HG03442 (cell line): ENCODE data around the gene TBX2.
"Not testable (repeated sequence)": the region's sequence is repeated elsewhere in the genome, so short reads cannot be mapped to it uniquely, and the experiment has no call there.

ENCODE experiments used
- ATAC-seq: cut with Tn5 transposase; IDR thresholded peaks from one replicate; pipeline ENCODE4 v1.9.1; 2021; ENCODE audit warnings: mild to moderate bottlenecking, moderate library complexity; ENCODE audit not compliant: unreplicated experiment

Gene TBX2

GRCh38 chr17:61425682-61426481 is 26.2 kb downstream of the TBX2 start:
- ATAC-seq: no peak

GRCh38 chr17:61426482-61427304 is 27.1 kb downstream of the TBX2 start:
- ATAC-seq: no peak

- ATAC-seq: no peak
Observed at GRCh38 chr17:61427567-61427966, 27.9 kb downstream of the TBX2 start.

- ATAC-seq: no peak
Observed at GRCh38 chr17:61429274-61429673, 29.6 kb downstream of the TBX2 start.

GRCh38 chr17:61429831-61430230 is 30.2 kb downstream of the TBX2 start:
- not testable (repeated sequence) for ATAC-seq

GRCh38 chr17:61431594-61432311 is 32.1 kb downstream of the TBX2 start:
- no peak for ATAC-seq

- no peak for ATAC-seq
Observed at GRCh38 chr17:61436273-61436672, 36.6 kb downstream of the TBX2 start.

- no peak for ATAC-seq
Observed at GRCh38 chr17:61436995-61437704, 37.5 kb downstream of the TBX2 start.

GRCh38 chr17:61440697-61441096 is 41.1 kb downstream of the TBX2 start:
- peak; percentile 58 for ATAC-seq

GRCh38 chr17:61441507-61441906 is 41.9 kb downstream of the TBX2 start:
- not testable (repeated sequence) for ATAC-seq

GRCh38 chr17:61442136-61442775 is 42.6 kb downstream of the TBX2 start:
- no peak for ATAC-seq

- no peak for ATAC-seq
Observed at GRCh38 chr17:61442878-61443474, 43.3 kb downstream of the TBX2 start.

- no peak for ATAC-seq
Observed at GRCh38 chr17:61443475-61443882, 43.8 kb downstream of the TBX2 start.

- ATAC-seq: no peak
Observed at GRCh38 chr17:61444075-61444474, 44.4 kb downstream of the TBX2 start.

- ATAC-seq: no peak
Observed at GRCh38 chr17:61444831-61445230, 45.2 kb downstream of the TBX2 start.

GRCh38 chr17:61447358-61447757 is 47.7 kb downstream of the TBX2 start:
- ATAC-seq: no peak

- no peak for ATAC-seq
Observed at GRCh38 chr17:61448042-61448441, 48.4 kb downstream of the TBX2 start.

GRCh38 chr17:61449140-61449539 is 49.5 kb downstream of the TBX2 start:
- not testable (repeated sequence) for ATAC-seq

- no peak for ATAC-seq
Observed at GRCh38 chr17:61449707-61450640, 50.3 kb downstream of the TBX2 start.
